ENCODE results near the gene SFSWAP. TPM values are rescaled to one million over a fixed set of nuclear protein-coding genes. Genes with fewer than 3 reads are reported as not detected.
A peak's percentile ranks its signal among the peaks of the same experiment; 100 is the strongest.

The SFSWAP gene
- total and polyA plus RNA-seq, 10 donors = 19.5 to 74.4 (median 58.8) TPM

DNA sequence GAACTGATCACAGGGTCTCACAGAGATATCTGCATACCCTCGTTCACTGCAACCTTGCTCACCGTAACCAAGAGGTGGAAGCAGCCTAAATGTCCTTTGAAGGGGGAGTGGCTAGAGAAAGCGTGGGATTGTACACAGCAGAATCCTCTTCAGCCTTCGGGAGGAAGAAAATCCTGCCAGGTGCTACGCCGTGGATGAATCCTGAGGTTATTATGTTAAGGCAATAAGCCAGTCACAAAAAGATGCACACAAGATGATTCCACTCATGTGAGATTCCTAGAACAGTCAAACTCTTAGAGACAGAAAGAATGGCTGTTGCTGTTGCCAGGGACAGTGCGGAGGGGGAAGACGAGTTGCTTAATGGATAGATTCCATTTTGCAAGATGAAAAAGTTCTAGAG is 39.6 kb upstream of the SFSWAP start:
- no peaks in the 10 kb centered on the region for H3K36me3 ChIP-seq
- 60 to 79% (median 69%) methylated on average over 8 of the region's 8 CpGs for WGBS, 5 donors
- peaks cover 0 to 32% (median 0%) of the 10 kb centered on the region in 7 donors for H3K27me3 ChIP-seq (replicated peaks in 1 of 7)
- H3K4me3 ChIP-seq = no peak overlapping the region
- H3K9me3 ChIP-seq = peaks cover 0 to 11% (median 6%) of the 10 kb centered on the region in 8 donors
- TF ChIP-seq POLR2A (IDR thresholded peaks at IDR 0.05) (no peak), POLR2AphosphoS5 (IDR thresholded peaks at IDR 0.05) (no peak)
- TF ChIP-seq, protein P1, sequence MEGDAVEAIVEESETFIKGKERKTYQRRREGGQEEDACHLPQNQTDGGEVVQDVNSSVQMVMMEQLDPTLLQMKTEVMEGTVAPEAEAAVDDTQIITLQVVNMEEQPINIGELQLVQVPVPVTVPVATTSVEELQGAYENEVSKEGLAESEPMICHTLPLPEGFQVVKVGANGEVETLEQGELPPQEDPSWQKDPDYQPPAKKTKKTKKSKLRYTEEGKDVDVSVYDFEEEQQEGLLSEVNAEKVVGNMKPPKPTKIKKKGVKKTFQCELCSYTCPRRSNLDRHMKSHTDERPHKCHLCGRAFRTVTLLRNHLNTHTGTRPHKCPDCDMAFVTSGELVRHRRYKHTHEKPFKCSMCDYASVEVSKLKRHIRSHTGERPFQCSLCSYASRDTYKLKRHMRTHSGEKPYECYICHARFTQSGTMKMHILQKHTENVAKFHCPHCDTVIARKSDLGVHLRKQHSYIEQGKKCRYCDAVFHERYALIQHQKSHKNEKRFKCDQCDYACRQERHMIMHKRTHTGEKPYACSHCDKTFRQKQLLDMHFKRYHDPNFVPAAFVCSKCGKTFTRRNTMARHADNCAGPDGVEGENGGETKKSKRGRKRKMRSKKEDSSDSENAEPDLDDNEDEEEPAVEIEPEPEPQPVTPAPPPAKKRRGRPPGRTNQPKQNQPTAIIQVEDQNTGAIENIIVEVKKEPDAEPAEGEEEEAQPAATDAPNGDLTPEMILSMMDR (IDR thresholded peaks at IDR 0.05 in 8 of 11, conservative IDR thresholded peaks at IDR 0.05 in 3 of 11) = no peak
- intact Hi-C loops (cut with DNase I; ENCODE audit: low total_unique reads) = no loop called here
- H3K4me1 ChIP-seq = no peaks in the 10 kb centered on the region
- peak; percentile 9 for DNase-seq
- no peak overlapping the region for H3K27ac ChIP-seq

DNA sequence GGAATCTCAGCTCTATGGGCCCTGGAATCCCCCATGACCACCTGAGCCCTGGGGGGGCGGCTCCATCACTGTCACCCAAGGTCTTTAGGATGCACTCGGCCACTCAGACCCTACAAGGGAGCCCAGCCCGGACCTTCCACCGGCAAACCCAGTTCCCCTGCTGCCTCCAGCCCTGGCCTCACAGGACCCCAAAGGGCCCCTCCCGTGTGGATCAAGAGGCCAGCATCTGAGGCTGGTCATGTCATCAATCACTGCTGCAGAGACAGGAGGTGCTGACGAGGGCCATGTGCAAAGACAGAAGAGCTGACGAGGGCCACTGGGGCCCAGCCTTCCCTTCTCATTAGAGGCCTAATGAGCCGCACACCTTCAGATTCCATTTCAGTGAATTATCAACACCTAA is 39.0 kb upstream of the SFSWAP start:
- 53 to 84% (median 67%) methylated on average over 5 to 8 of the region's 8 CpGs for WGBS, 5 donors
- TF ChIP-seq, protein P1 (IDR thresholded peaks at IDR 0.05 in 8 of 11, conservative IDR thresholded peaks at IDR 0.05 in 3 of 11) = no peak
- TF ChIP-seq POLR2AphosphoS5 (IDR thresholded peaks at IDR 0.05) = no peak
- TF ChIP-seq POLR2A (IDR thresholded peaks at IDR 0.05) = no peak
- no peak overlapping the region for H3K4me3 ChIP-seq
- no peak overlapping the region for H3K27ac ChIP-seq
- DNase-seq = peak; percentile 64
- peaks cover 0 to 11% (median 6%) of the 10 kb centered on the region in 8 donors for H3K9me3 ChIP-seq
- no peaks in the 10 kb centered on the region for H3K4me1 ChIP-seq
- intact Hi-C loops (cut with DNase I; ENCODE audit: low total_unique reads) = no loop called here
- H3K36me3 ChIP-seq = no peaks in the 10 kb centered on the region
- peaks cover 0 to 32% (median 0%) of the 10 kb centered on the region in 7 donors for H3K27me3 ChIP-seq (replicated peaks in 1 of 7)

DNA sequence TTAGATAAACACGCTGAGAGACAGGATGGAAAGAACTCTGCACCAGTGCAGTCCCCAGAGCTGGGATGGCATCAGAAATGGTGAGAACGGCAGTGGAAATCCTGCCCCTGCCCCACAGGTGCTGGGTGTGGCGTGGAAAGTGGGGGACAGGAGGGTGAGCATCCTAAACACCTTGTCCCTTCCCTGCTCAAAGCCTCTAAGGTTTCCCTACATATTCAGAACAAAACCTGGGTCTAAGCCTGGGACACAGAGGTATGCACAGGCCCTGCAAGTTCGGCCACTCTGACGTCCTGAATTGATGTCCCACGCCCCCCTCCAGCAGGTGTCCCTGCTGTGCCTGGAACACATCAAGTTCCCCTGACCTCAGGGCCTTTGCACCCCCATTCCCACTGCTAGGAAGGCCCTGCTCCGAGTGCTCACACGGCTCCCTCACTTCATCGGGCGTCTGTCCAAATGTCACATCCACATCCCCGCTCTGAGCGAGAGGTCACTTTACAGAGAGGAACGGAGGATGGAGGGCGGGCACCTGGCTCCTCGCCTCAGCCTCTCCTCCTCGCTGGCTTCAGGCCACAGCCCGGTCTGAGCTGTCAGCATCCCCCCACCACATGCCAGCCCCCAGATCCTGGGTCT is 38.5 kb upstream of the SFSWAP start:
- no peak overlapping the region for H3K4me3 ChIP-seq
- WGBS, 5 donors = 68 to 82% (median 82%) methylated on average over 15 to 17 of the region's 17 CpGs
- intact Hi-C loops (cut with DNase I; ENCODE audit: low total_unique reads) = no loop called here
- H3K27me3 ChIP-seq (replicated peaks in 1 of 7) = peaks cover 0 to 34% (median 0%) of the 10 kb centered on the region in 7 donors
- peak; percentile 67 for DNase-seq
- no peak overlapping the region for H3K27ac ChIP-seq
- H3K4me1 ChIP-seq = no peaks in the 10 kb centered on the region
- TF ChIP-seq POLR2A (IDR thresholded peaks at IDR 0.05) (no peak), POLR2AphosphoS5 (IDR thresholded peaks at IDR 0.05) (no peak)
- TF ChIP-seq, protein P1 (IDR thresholded peaks at IDR 0.05 in 8 of 11, conservative IDR thresholded peaks at IDR 0.05 in 3 of 11) = no peak
- no peaks in the 10 kb centered on the region for H3K36me3 ChIP-seq
- peaks cover 0 to 11% (median 6%) of the 10 kb centered on the region in 8 donors for H3K9me3 ChIP-seq

DNA sequence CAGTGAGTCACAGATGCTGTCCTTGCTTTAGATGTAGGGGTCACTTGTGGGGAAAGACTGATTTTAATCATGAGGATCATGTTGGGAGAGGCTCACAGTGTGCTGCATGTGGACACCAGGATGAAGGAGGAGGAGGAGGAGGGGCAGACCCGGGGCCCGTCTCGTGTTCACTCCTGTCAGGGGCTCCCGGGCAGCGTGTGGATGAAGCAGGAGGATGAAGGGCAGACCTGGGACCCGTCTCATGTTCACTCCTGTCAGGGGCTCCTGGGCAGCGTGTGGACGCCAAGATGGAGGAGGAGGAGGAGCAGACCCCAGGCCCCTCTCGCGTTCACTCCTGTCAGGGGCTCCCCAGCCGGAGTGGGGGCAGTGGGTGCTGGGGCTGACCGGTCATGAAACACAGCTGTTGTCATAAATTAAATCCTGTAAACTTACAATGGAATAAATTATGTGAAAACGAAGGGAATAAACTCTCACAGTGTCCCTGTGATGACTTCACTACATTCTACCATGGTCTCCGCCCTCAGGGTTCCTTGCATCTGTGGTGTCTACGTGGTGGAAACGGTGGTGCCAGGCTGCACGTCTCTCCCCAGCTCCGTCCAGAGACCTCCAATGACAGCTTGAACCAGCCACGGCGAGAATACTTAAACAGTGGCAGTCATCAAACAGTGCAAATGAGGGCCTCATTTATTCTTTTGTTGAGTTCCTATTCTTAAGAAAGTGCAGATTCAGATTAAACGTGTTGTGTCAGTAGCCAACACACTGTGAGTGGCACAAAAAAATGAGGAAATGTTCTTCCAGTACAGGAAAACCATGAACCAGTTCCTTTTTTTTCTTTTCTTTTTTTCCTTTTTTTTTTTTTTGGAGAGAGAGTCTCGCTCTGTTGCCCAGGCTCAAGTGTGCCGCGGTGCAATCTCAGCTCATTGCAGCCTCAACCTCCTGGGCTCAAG is 37.7 kb upstream of the SFSWAP start:
- Histone ChIP-seq H3K27me3 (replicated peaks in 1 of 7) (peaks cover 0 to 39% (median 0%) of the 10 kb centered on the region in 7 donors), H3K4me1 (no peaks in the 10 kb centered on the region), H3K4me3 (no peak overlapping the region), H3K36me3 (no peaks in the 10 kb centered on the region), H3K9me3 (peaks cover 0 to 11% (median 6%) of the 10 kb centered on the region in 8 donors), H3K27ac (peak overlapping the region in 3 of 8 donors; percentile 36 to 72 (median 44))
- TF ChIP-seq POLR2AphosphoS5 (IDR thresholded peaks at IDR 0.05) = no peak
- TF ChIP-seq, protein P1 (IDR thresholded peaks at IDR 0.05 in 8 of 11, conservative IDR thresholded peaks at IDR 0.05 in 3 of 11) = no peak
- TF ChIP-seq POLR2A (IDR thresholded peaks at IDR 0.05) = no peak
- DNase-seq = peak; percentile 69
- WGBS, 5 donors = 59 to 67% (median 63%) methylated on average over 24 of the region's 24 CpGs
- intact Hi-C loops (cut with DNase I; ENCODE audit: low total_unique reads) = no loop called here

All from spleen (tissue), 11 donors.